ENCODE results near the gene CDCP2.

Gene CDCP2

DNA sequence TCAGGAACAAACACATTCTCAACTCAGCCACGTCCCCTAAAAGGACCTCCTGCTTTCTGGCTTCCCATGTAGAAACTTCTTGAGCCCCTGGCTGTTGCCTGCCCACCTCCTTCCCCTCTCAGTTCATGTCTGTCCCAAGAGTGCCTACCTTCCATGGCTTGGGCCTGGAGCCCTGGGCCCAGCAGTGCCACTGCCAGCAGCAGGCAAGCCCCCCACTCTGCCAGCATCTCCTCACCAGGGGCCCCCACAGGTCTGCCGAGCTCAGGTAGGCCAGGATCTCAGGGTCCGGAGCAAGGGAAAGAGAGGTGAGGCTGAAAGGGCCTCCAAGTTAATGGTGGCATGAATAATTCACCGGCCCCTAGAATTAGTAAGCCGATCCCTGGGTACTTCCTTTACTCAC is at the start of gene CDCP2:
TSS of gene CDCP2 (minus strand) at position 305 of the 400 bp plus-strand sequence. CDS start at position 227, 78 bp downstream.
- no peak within 1 kb of the TSS for H3K4me3 ChIP-seq (ENCODE audit: low read depth, low read length)

DNA sequence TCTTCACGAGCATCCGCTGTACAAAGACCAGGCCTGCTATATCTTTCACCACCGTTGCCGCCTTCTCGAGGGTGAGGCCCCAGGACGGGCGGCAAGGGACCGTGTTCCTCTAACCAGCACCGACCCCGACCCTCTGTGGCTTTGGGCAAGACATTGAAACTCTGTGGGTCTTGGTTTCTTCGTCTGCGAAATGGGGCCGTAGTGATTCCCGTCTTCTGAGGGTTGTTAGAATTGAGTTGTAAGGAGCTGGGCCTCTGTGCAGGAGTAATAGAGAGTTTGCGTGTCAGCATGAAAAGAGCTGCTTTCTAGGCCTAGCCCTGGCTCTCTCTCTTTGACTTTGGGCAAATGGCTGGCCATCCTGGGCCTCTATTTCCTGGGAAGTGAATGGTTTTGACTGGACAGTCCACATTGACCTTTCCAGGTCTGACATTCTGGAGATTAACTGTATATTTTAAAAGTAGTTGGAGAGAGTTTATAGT is 47.8 kb upstream of the CDCP2 start:
- H3K4me3 ChIP-seq (ENCODE audit: low read depth, low read length) = peak overlapping the region; percentile 66
- DNase-seq (ENCODE audit: low read depth) = no peak
- TF ChIP-seq, protein P1, sequence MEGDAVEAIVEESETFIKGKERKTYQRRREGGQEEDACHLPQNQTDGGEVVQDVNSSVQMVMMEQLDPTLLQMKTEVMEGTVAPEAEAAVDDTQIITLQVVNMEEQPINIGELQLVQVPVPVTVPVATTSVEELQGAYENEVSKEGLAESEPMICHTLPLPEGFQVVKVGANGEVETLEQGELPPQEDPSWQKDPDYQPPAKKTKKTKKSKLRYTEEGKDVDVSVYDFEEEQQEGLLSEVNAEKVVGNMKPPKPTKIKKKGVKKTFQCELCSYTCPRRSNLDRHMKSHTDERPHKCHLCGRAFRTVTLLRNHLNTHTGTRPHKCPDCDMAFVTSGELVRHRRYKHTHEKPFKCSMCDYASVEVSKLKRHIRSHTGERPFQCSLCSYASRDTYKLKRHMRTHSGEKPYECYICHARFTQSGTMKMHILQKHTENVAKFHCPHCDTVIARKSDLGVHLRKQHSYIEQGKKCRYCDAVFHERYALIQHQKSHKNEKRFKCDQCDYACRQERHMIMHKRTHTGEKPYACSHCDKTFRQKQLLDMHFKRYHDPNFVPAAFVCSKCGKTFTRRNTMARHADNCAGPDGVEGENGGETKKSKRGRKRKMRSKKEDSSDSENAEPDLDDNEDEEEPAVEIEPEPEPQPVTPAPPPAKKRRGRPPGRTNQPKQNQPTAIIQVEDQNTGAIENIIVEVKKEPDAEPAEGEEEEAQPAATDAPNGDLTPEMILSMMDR (IDR thresholded peaks at IDR 0.05; ENCODE audit: control insufficient read depth, extremely low read depth, insufficient read depth) = no peak

More for the DNA sequence above, at the start of gene CDCP2:
- no peak for DNase-seq (ENCODE audit: low read depth)
- TF ChIP-seq, protein P1 (IDR thresholded peaks at IDR 0.05; ENCODE audit: control insufficient read depth, extremely low read depth, insufficient read depth) = no peak

DNA sequence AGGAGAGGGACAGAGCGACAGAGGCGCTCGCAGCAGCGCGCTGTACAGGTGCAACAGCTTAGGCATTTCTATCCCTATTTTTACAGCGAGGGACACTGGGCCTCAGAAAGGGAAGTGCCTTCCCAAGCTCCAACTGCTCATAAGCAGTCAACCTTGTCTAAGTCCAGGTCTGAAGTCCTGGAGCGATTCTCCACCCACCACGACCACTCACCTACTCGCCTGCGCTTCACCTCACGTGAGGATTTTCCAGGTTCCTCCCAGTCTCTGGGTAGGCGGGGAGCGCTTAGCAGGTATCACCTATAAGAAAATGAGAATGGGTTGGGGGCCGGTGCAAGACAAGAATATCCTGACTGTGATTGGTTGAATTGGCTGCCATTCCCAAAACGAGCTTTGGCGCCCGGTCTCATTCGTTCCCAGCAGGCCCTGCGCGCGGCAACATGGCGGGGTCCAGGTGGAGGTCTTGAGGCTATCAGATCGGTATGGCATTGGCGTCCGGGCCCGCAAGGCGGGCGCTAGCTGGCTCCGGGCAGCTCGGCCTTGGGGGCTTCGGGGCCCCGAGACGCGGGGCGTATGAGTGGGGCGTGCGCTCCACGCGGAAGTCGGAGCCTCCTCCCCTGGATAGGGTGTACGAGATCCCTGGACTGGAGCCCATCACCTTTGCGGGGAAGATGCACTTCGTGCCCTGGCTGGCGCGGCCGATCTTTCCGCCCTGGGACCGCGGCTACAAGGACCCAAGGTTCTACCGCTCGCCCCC is 47.1 kb upstream of the CDCP2 start, which contains the start of the genes CYB5RL and MRPL37:
TSS of gene CYB5RL (minus strand) at position 266 of the 754 bp plus-strand sequence. CDS start 4,414 bp downstream, outside the sequence.
TSS of gene MRPL37 (plus strand) at position 403 of the 754 bp plus-strand sequence. CDS start at position 480, 77 bp downstream.
- peak within 1 kb of the TSS; percentile 66 for H3K4me3 ChIP-seq (ENCODE audit: low read depth, low read length)
- TF ChIP-seq, protein P1 (IDR thresholded peaks at IDR 0.05; ENCODE audit: control insufficient read depth, extremely low read depth, insufficient read depth) = no peak
- peak; percentile 96 for DNase-seq (ENCODE audit: low read depth)

DNA sequence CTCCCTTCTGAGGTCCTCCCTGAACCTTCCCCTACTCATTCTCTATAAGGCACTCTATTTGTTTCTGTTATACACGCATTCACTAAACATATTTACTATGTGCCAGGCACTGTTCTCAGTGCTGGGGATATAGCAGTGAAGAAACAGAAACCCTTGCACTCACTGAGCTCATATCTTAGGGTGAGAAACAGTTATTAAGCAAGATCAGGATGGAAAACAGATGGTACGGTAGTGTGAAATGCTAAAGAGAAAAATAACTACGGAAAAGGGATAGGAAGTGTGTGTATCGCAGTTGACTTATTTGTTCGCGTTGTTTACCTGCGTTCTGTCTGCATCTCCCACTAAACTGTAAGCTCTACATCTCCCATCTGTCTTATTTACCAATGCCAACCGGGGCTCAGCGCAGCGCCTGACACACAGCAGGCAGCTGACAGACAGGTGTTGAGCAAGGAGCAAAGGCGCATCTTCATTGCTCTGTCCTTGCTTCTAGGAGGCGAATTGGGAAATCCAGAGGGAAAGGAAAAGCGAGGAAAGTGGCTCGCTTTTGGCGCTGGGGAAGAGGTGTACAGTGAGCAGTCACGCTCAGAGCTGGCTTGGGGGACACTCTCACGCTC is 46.5 kb upstream of the CDCP2 start:
- TF ChIP-seq, protein P1 (IDR thresholded peaks at IDR 0.05; ENCODE audit: control insufficient read depth, extremely low read depth, insufficient read depth) = no peak
- no peak for DNase-seq (ENCODE audit: low read depth)
- H3K4me3 ChIP-seq (ENCODE audit: low read depth, low read length) = peak overlapping the region; percentile 66

DNA sequence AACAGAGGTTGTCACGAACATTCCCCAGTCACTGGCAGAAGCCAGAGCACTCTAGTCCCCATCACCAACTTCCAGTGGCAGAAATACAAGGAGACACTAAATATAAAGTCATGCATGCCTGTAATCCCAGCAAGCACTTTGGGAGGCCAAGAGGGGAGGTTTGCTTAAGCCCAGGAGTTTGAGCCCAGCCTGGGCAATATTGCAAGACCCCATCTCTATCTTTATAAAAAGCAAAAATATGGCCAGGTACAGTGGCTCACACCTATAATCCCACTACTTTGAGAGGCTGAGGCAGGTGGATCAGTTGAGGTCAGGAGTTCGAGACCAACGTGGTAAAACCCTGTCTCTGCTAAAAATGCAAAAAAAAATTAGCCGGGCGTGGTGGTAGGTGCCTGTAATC is 40.7 kb upstream of the CDCP2 start:
- no peak for DNase-seq (ENCODE audit: low read depth)
- H3K4me3 ChIP-seq (ENCODE audit: low read depth, low read length) = no peak overlapping the region
- TF ChIP-seq, protein P1 (IDR thresholded peaks at IDR 0.05; ENCODE audit: control insufficient read depth, extremely low read depth, insufficient read depth) = no peak

DNA sequence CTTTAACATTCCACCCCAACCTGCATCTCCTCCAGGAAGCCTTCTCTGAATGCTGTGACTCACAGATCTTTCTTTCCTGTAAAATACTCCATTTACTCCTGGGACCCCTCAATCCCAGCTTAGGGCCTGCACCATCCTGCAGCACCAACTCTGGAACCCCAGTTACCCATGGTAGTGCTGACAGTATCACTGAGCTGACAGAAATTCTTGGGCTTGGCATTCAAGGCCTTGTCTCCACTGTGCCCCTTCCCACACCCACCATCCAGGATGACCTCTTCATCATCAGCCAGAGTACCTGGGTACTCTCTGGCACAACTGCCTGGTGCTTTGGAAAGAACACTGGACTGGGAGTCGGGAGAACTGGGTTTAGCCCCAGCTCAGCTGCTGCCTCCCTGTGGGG is 38.7 kb upstream of the CDCP2 start:
- no peak overlapping the region for H3K4me3 ChIP-seq (ENCODE audit: low read depth, low read length)
- DNase-seq (ENCODE audit: low read depth) = no peak
- TF ChIP-seq, protein P1 (IDR thresholded peaks at IDR 0.05; ENCODE audit: control insufficient read depth, extremely low read depth, insufficient read depth) = no peak
